Measurements from ENCODE around the gene MYB. TPM values are rescaled to one million over a fixed set of nuclear protein-coding genes. Genes with fewer than 3 reads are reported as not detected.
A peak's percentile ranks its signal among the peaks of the same experiment; 100 is the strongest.

The MYB gene
- total and polyA plus RNA-seq, 5 donors from 2014 or later = 1.4 to 17.4 (median 4.6) TPM

- peaks cover 2% of the 10 kb centered on the region for H3K36me3 ChIP-seq (ENCODE audit: control insufficient read depth, insufficient read depth, low read length)
- Mint-ChIP-seq H3K27ac (peak overlapping the region; percentile 17 to 65 (median 37)), H3K27me3 (no peaks in the 10 kb centered on the region), H3K36me3 (peaks cover 11% of the 10 kb centered on the region), H3K4me1 (peaks cover 7 to 42% (median 24%) of the 10 kb centered on the region in 4 donors), H3K9me3 (no peaks in the 10 kb centered on the region), H3K4me3 (peak overlapping the region; percentile 93 to 100 (median 96))
- H3K4me3 ChIP-seq (ENCODE audit: low read depth, low read length) = peak overlapping the region; percentile 96
- H3K27ac ChIP-seq (ENCODE audit: insufficient read depth, low read length, poor library complexity, severe bottlenecking) = peak overlapping the region; percentile 70
- peaks cover 30% of the 10 kb centered on the region for H3K4me1 ChIP-seq (ENCODE audit: control insufficient read depth, insufficient read depth, low read length, poor library complexity, severe bottlenecking)
- peak; percentile 67 to 95 (median 80) for DNase-seq
- peak; percentile 62 to 64 for ATAC-seq (ENCODE audit: low read depth in 2 of 2)
- no peaks in the 10 kb centered on the region for H3K9me3 ChIP-seq (ENCODE audit: control insufficient read depth in 2 of 2, low read length in 2 of 2)
- H3K27me3 ChIP-seq (ENCODE audit: control insufficient read depth, insufficient read depth, low read length) = no peaks in the 10 kb centered on the region
Measured at GRCh38 chr6:135183532-135184440, 2.7 kb downstream of the MYB start.

DNA sequence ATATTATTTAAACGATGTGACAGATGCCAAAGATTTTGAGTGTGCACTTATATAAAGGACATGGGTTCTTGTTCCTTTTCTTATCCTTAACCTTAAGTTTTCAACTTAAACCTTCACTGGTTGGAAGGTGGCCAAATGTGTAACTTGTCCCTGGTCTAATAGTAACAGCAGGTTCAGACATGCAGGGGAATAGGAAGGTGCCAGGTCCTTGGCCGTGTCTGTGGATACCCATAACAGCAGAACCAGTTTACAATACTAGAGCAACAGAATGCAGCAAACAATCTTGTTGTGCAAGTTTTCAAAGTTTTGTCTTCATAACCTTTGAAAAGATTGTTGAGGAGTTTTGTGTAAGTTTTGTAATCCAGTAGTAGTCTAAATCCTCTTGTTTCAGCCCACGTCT lies 4.4 kb downstream of the MYB start:
- ATAC-seq (ENCODE audit: low read depth in 2 of 2) = no peak
- Mint-ChIP-seq H3K27ac (peak overlapping the region in 1 of 3 donors; percentile 60), H3K9me3 (no peaks in the 10 kb centered on the region), H3K27me3 (no peaks in the 10 kb centered on the region), H3K4me1 (peaks cover 8 to 50% (median 24%) of the 10 kb centered on the region in 4 donors), H3K36me3 (peaks cover 22% of the 10 kb centered on the region), H3K4me3 (peak overlapping the region in 1 of 4 donors; percentile 7)
- no peak overlapping the region for H3K4me3 ChIP-seq (ENCODE audit: low read depth, low read length)
- H3K4me1 ChIP-seq (ENCODE audit: control insufficient read depth, insufficient read depth, low read length, poor library complexity, severe bottlenecking) = peaks cover 29% of the 10 kb centered on the region
- no peaks in the 10 kb centered on the region for H3K27me3 ChIP-seq (ENCODE audit: control insufficient read depth, insufficient read depth, low read length)
- DNase-seq = no peak
- no peak overlapping the region for H3K27ac ChIP-seq (ENCODE audit: insufficient read depth, low read length, poor library complexity, severe bottlenecking)
- H3K36me3 ChIP-seq (ENCODE audit: control insufficient read depth, insufficient read depth, low read length) = peaks cover 10% of the 10 kb centered on the region
- no peaks in the 10 kb centered on the region for H3K9me3 ChIP-seq (ENCODE audit: control insufficient read depth in 2 of 2, low read length in 2 of 2)

GRCh38 chr6:135186255-135186654 lies 5.1 kb downstream of the MYB start:
- H3K4me1 Mint-ChIP-seq = peaks cover 8 to 50% (median 24%) of the 10 kb centered on the region in 4 donors
- Histone ChIP-seq H3K27ac (ENCODE audit: insufficient read depth, low read length, poor library complexity, severe bottlenecking) (no peak overlapping the region), H3K9me3 (ENCODE audit: control insufficient read depth in 2 of 2, low read length in 2 of 2) (no peaks in the 10 kb centered on the region), H3K36me3 (ENCODE audit: control insufficient read depth, insufficient read depth, low read length) (peaks cover 10% of the 10 kb centered on the region), H3K4me1 (ENCODE audit: control insufficient read depth, insufficient read depth, low read length, poor library complexity, severe bottlenecking) (peaks cover 27% of the 10 kb centered on the region), H3K4me3 (ENCODE audit: low read depth, low read length) (no peak overlapping the region), H3K27me3 (ENCODE audit: control insufficient read depth, insufficient read depth, low read length) (no peaks in the 10 kb centered on the region)
- H3K9me3 Mint-ChIP-seq = no peaks in the 10 kb centered on the region
- ATAC-seq (ENCODE audit: low read depth in 2 of 2) (no peak), DNase-seq (no peak)
- peaks cover 22% of the 10 kb centered on the region for H3K36me3 Mint-ChIP-seq
- H3K4me3 Mint-ChIP-seq = peak overlapping the region in 1 of 4 donors; percentile 16
- no peaks in the 10 kb centered on the region for H3K27me3 Mint-ChIP-seq
- H3K27ac Mint-ChIP-seq = peak overlapping the region in 1 of 3 donors; percentile 75

DNA sequence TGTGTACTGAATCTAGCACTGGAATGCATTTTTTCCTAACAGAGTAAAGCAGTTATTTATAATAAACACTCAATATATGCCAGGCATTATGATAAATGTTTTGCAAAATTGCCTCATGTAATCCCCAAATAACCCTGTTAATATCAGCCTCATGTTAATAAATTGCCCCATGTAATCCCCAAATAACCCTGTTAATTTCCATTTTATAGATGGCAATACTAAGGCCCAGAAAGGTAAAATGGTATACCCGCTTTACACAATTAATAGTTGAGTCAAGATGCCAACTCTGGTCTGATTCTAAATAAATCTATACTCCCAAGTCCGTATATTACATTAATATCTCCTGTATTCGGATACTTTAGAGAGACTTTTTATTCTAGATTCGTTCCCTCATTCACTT lies 6.3 kb downstream of the MYB start:
- Mint-ChIP-seq H3K4me3 (no peak overlapping the region), H3K9me3 (no peaks in the 10 kb centered on the region), H3K27ac (no peak overlapping the region), H3K27me3 (no peaks in the 10 kb centered on the region), H3K36me3 (peaks cover 28% of the 10 kb centered on the region), H3K4me1 (peaks cover 8 to 49% (median 22%) of the 10 kb centered on the region in 4 donors)
- Histone ChIP-seq H3K4me1 (ENCODE audit: control insufficient read depth, insufficient read depth, low read length, poor library complexity, severe bottlenecking) (peaks cover 22% of the 10 kb centered on the region), H3K36me3 (ENCODE audit: control insufficient read depth, insufficient read depth, low read length) (peaks cover 17% of the 10 kb centered on the region), H3K27ac (ENCODE audit: insufficient read depth, low read length, poor library complexity, severe bottlenecking) (no peak overlapping the region), H3K9me3 (ENCODE audit: control insufficient read depth in 2 of 2, low read length in 2 of 2) (no peaks in the 10 kb centered on the region), H3K27me3 (ENCODE audit: control insufficient read depth, insufficient read depth, low read length) (no peaks in the 10 kb centered on the region), H3K4me3 (ENCODE audit: low read depth, low read length) (no peak overlapping the region)
- no peak for ATAC-seq (ENCODE audit: low read depth in 2 of 2)
- no peak for DNase-seq

DNA sequence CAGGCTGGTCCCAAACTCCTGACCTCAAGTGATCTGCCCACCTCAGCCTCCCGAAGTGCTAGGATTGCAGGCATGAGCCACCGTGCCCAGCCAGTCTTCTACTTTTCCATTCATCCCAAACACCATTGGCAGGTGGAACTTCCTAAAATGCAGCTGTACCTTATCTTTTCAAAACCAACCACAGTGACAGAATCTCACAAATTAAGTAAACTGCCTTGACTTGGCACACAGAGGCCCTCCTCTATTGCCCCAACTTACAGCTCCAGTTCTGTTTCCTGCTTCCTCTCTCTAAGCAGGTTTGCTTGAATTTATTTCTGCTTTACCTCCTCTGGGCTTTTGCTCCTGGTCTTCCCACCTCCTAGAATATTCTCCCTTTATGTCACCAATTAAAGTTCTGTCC lies 7.6 kb downstream of the MYB start:
- Histone ChIP-seq H3K27ac (ENCODE audit: insufficient read depth, low read length, poor library complexity, severe bottlenecking) (no peak overlapping the region), H3K27me3 (ENCODE audit: control insufficient read depth, insufficient read depth, low read length) (no peaks in the 10 kb centered on the region), H3K9me3 (ENCODE audit: control insufficient read depth in 2 of 2, low read length in 2 of 2) (no peaks in the 10 kb centered on the region), H3K4me3 (ENCODE audit: low read depth, low read length) (no peak overlapping the region), H3K36me3 (ENCODE audit: control insufficient read depth, insufficient read depth, low read length) (peaks cover 27% of the 10 kb centered on the region), H3K4me1 (ENCODE audit: control insufficient read depth, insufficient read depth, low read length, poor library complexity, severe bottlenecking) (peaks cover 12% of the 10 kb centered on the region)
- Mint-ChIP-seq H3K4me3 (peak overlapping the region in 1 of 4 donors; percentile 18), H3K27me3 (no peaks in the 10 kb centered on the region), H3K4me1 (peaks cover 11 to 51% (median 21%) of the 10 kb centered on the region in 4 donors), H3K27ac (peak overlapping the region in 2 of 3 donors; percentile 60 to 65), H3K9me3 (no peaks in the 10 kb centered on the region), H3K36me3 (peaks cover 37% of the 10 kb centered on the region)
- ATAC-seq (ENCODE audit: low read depth in 2 of 2) (no peak), DNase-seq (no peak)

DNA sequence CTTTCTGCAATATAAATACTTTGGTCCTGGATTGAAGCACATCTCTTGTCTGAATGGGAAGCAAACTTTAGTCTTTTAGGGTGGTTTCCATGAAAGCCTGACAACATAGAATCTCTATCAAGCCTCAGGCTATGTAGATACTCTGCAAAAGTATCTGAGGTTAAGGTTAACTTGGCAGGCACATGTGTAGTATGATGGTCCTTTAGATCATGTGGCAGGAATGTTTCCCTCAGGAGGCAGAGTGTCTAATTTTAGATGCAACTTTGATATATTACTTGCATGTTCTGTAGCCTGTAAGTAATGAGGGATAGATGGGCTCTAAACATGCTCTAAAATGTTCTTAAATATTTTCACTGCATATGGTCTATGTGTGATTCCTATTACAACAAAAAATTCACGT lies 8.2 kb downstream of the MYB start:
- H3K9me3 Mint-ChIP-seq = no peaks in the 10 kb centered on the region
- H3K4me1 Mint-ChIP-seq = peaks cover 10 to 51% (median 19%) of the 10 kb centered on the region in 4 donors
- Histone ChIP-seq H3K9me3 (ENCODE audit: control insufficient read depth in 2 of 2, low read length in 2 of 2) (no peaks in the 10 kb centered on the region), H3K4me1 (ENCODE audit: control insufficient read depth, insufficient read depth, low read length, poor library complexity, severe bottlenecking) (peaks cover 6% of the 10 kb centered on the region), H3K36me3 (ENCODE audit: control insufficient read depth, insufficient read depth, low read length) (peaks cover 33% of the 10 kb centered on the region), H3K27ac (ENCODE audit: insufficient read depth, low read length, poor library complexity, severe bottlenecking) (no peak overlapping the region), H3K4me3 (ENCODE audit: low read depth, low read length) (no peak overlapping the region), H3K27me3 (ENCODE audit: control insufficient read depth, insufficient read depth, low read length) (no peaks in the 10 kb centered on the region)
- H3K27ac Mint-ChIP-seq = peak overlapping the region in 2 of 3 donors; percentile 60 to 65
- H3K36me3 Mint-ChIP-seq = peaks cover 44% of the 10 kb centered on the region
- peak overlapping the region in 1 of 4 donors; percentile 18 for H3K4me3 Mint-ChIP-seq
- DNase-seq = no peak
- no peaks in the 10 kb centered on the region for H3K27me3 Mint-ChIP-seq
- no peak for ATAC-seq (ENCODE audit: low read depth in 2 of 2)

DNA sequence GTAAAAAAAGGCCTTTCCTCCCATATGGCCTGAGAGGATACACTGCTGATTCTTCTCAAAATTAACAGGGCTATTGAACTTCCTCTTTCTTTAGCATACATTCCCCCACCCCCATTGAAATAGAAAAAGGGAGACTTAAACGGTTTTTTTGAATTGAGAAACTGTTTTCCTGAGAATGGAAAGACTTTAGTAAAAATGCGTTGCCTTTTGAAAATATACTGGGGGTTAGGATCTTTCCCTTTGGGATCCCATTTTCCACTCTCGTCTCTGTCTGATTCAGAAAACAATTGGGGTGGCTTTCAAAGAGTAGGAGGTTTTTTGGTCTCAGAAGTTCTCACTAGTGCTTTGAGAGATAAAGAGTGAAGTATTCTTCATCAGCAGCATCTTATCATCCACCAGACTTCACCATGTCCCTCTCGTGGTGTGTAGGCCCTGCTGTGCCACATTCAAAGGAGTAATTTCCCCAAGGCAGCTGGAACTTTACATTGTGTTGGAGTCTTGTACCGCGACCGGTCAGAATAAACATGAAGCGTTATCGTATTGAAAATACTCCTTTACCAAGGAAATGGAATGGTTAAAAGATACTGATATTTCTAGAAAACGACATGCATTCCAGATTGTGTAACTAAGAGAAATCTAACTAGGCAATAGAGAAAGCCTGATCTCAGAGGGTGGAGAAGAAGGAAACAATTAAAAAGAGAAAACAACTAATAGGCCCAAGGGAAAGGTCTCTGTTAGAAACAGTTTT lies 10.6 kb downstream of the MYB start:
- Mint-ChIP-seq H3K27me3 (no peaks in the 10 kb centered on the region), H3K4me3 (no peak overlapping the region), H3K36me3 (peaks cover 46% of the 10 kb centered on the region), H3K4me1 (peaks cover 16 to 52% (median 24%) of the 10 kb centered on the region in 4 donors), H3K9me3 (no peaks in the 10 kb centered on the region), H3K27ac (peak overlapping the region in 1 of 3 donors; percentile 66)
- no peak overlapping the region for H3K4me3 ChIP-seq (ENCODE audit: low read depth, low read length)
- H3K36me3 ChIP-seq (ENCODE audit: control insufficient read depth, insufficient read depth, low read length) = peaks cover 40% of the 10 kb centered on the region
- no peaks in the 10 kb centered on the region for H3K9me3 ChIP-seq (ENCODE audit: control insufficient read depth in 2 of 2, low read length in 2 of 2)
- ATAC-seq (ENCODE audit: low read depth in 2 of 2) (no peak), DNase-seq (no peak)
- peaks cover 11% of the 10 kb centered on the region for H3K4me1 ChIP-seq (ENCODE audit: control insufficient read depth, insufficient read depth, low read length, poor library complexity, severe bottlenecking)
- no peak overlapping the region for H3K27ac ChIP-seq (ENCODE audit: insufficient read depth, low read length, poor library complexity, severe bottlenecking)
- H3K27me3 ChIP-seq (ENCODE audit: control insufficient read depth, insufficient read depth, low read length) = no peaks in the 10 kb centered on the region

Data from CD4-positive, CD25-positive, alpha-beta regulatory T cell (primary cell).